IPS-20b (cell line): ENCODE measurements around the gene PFDN1.

Experiments
- H3K27ac ChIP-seq: one replicate; pipeline ENCODE4 v1.5.1; 2013; ENCODE audit warnings: low read length
- H3K27me3 ChIP-seq: 2 replicates; pipeline ENCODE4 v1.6.1; 2013; ENCODE audit warnings: mild to moderate bottlenecking, low read length, inconsistent platforms; ENCODE audit not compliant: insufficient read depth
- H3K36me3 ChIP-seq: 2 replicates; pipeline ENCODE4 v1.6.1; 2013; ENCODE audit warnings: low read depth, mild to moderate bottlenecking, inconsistent platforms, low read length, moderate library complexity; ENCODE audit not compliant: insufficient read depth
- H3K4me1 ChIP-seq: 2 replicates; pipeline ENCODE4 v1.6.1; 2013; ENCODE audit warnings: mild to moderate bottlenecking, control low read depth, inconsistent platforms, low read length, moderate library complexity; ENCODE audit not compliant: insufficient read depth
- H3K4me3 ChIP-seq: 2 replicates; pipeline ENCODE4 v1.5.1; 2013; ENCODE audit warnings: mild to moderate bottlenecking, low read length, inconsistent platforms
- H3K9ac ChIP-seq: 2 replicates; pipeline ENCODE4 v1.6.1; 2013; ENCODE audit warnings: low read depth, mild to moderate bottlenecking, inconsistent platforms, low read length, moderate library complexity
- H3K9me3 ChIP-seq: 2 replicates; pipeline ENCODE4 v1.6.1; 2013; ENCODE audit warnings: mild to moderate bottlenecking, low read depth, low read length, inconsistent platforms; ENCODE audit not compliant: insufficient read depth

The PFDN1 gene

GRCh38 chr5:140293849-140294100 is 9.1 kb downstream of the PFDN1 start:
- no peak overlapping the region for H3K27ac ChIP-seq
- H3K4me1 ChIP-seq, result peaks cover 13% of the 10 kb centered on the region; the same call in 1 of the 2 replicates

DNA sequence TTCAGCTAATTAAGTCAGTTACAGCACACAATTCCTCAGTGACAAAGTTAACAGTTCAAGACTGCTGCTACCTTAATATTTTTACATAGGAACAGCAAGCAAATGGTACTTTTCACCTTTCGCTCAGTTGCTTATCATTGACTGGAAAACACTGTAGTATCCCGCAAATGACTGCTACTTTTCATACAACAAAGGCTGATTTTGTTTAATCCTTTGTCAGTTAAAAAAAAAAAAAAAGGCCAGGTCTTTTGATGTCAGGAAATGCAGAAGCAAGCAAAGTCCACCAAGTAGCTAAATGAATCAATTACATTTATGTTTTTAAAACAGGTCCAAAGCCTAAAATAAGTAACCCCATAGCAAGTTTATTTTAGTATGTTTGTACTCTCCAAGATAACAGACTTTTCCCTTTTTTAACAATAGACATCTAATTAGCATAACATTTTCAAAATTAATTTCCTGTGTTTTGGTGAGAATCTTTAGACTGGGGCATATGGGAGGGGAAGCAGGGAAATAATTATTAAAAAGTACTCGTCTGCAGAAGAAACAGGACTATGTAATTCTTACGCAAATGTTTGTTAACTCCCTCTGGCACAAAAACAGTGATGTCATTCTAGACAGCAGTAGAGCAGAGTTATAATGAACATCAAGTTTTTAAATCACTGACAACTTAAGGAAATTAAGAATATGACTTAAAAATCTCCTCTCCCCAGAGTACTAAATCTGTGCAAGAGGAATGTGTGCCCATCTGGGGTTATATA is 9.6 kb downstream of the PFDN1 start:
- Histone ChIP-seq H3K4me1 (peaks cover 13% of the 10 kb centered on the region; the same call in 1 of the 2 replicates), H3K9ac (no peak overlapping the region), H3K36me3 (peaks cover 7% of the 10 kb centered on the region; the same call in 1 of the 2 replicates), H3K27ac (no peak overlapping the region), H3K9me3 (no peaks in the 10 kb centered on the region), H3K27me3 (no peaks in the 10 kb centered on the region), H3K4me3 (no peak overlapping the region)

More at GRCh38 chr5:140293849-140294100, 9.1 kb downstream of the PFDN1 start:
- H3K9me3 ChIP-seq, result no peaks in the 10 kb centered on the region
- H3K4me3 ChIP-seq, result no peak overlapping the region
- no peaks in the 10 kb centered on the region for H3K27me3 ChIP-seq
- peaks cover 12% of the 10 kb centered on the region for H3K36me3 ChIP-seq
- H3K9ac ChIP-seq, result no peak overlapping the region

DNA sequence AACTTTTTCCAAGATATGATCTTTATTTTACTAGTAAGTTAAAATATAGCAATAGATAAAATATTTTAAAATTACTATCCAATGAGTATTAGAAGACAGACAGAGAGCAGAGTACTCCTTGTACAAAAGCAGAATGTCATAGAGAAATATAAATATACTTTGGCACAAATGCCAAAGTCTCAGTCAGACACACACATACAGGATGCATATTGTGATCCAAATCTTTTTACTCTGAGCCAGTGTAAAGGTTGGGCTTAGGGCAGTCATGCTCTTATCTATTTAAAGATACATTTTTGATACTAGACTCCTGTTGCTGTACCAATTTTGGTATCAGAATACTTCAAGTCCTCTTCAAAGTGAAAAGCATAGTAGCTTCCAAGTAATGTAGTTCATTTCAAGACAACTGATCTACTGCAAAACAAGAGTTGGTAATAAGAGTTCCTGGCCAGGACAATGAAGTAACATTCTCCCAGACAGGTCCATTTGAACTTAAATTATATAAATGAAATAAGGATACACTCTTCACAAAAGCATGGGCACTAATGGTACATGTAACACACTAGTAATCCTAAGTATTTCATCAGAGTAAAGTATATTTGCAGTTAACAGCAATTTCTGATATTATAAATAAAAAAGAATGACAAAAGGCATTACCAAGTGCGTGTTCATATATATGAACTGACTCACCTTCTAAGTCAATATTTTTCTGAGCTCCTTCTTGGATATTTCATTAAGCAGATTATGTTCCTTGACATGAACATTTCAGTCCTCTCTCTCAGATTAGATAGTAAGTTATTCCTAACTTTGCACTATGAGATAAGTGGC is 10.5 kb downstream of the PFDN1 start:
- Histone ChIP-seq H3K9ac (no peak overlapping the region), H3K4me3 (no peak overlapping the region), H3K27ac (no peak overlapping the region)

GRCh38 chr5:140287801-140288521 is 14.9 kb downstream of the PFDN1 start:
- Histone ChIP-seq H3K36me3 (no peaks in the 10 kb centered on the region), H3K9ac (no peak overlapping the region), H3K27me3 (no peaks in the 10 kb centered on the region), H3K4me1 (peaks cover 3% of the 10 kb centered on the region; the same call in 1 of the 2 replicates), H3K9me3 (no peaks in the 10 kb centered on the region), H3K27ac (no peak overlapping the region), H3K4me3 (no peak overlapping the region)

More for the DNA sequence above, 10.5 kb downstream of the PFDN1 start:
- Histone ChIP-seq H3K36me3 (no peaks in the 10 kb centered on the region), H3K27me3 (no peaks in the 10 kb centered on the region), H3K4me1 (peaks cover 13% of the 10 kb centered on the region; the same call in 1 of the 2 replicates), H3K9me3 (no peaks in the 10 kb centered on the region)

GRCh38 chr5:140286424-140286823 is 16.5 kb downstream of the PFDN1 start:
- H3K9me3 ChIP-seq, result no peaks in the 10 kb centered on the region
- no peaks in the 10 kb centered on the region for H3K27me3 ChIP-seq
- no peak overlapping the region for H3K4me3 ChIP-seq
- H3K36me3 ChIP-seq, result no peaks in the 10 kb centered on the region
- no peaks in the 10 kb centered on the region; the same call in 1 of the 2 replicates for H3K4me1 ChIP-seq
- H3K9ac ChIP-seq, result no peak overlapping the region
- H3K27ac ChIP-seq, result no peak overlapping the region

DNA sequence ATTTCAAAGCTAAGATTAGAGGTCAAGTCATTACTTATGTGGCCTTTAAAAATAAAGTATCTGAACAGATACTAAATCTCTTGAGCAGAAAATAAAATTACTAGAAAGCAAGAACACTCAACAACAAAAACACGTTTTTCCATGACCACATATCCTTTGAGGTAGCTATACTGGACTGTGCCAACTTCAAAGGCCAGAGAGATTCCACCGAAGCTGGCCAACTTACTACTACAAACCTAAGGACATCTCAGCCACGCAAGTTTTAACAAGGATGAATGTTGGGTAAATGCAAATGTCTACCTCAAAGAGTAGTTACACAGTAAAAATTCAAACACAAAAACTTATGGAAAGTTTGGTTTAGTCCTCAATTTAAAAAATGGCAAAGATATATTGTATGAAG is 18.9 kb downstream of the PFDN1 start:
- Histone ChIP-seq H3K9ac (no peak overlapping the region), H3K36me3 (peaks cover 10% of the 10 kb centered on the region; the same call in 1 of the 2 replicates), H3K27ac (no peak overlapping the region), H3K4me1 (no peaks in the 10 kb centered on the region), H3K27me3 (no peaks in the 10 kb centered on the region), H3K4me3 (no peak overlapping the region), H3K9me3 (no peaks in the 10 kb centered on the region)

- Histone ChIP-seq H3K27ac (no peak overlapping the region), H3K9me3 (no peaks in the 10 kb centered on the region), H3K27me3 (no peaks in the 10 kb centered on the region), H3K4me3 (no peak overlapping the region), H3K4me1 (no peaks in the 10 kb centered on the region), H3K36me3 (peaks cover 10% of the 10 kb centered on the region; the same call in 1 of the 2 replicates), H3K9ac (no peak overlapping the region)
Measured at GRCh38 chr5:140282266-140282665, 20.6 kb downstream of the PFDN1 start.

DNA sequence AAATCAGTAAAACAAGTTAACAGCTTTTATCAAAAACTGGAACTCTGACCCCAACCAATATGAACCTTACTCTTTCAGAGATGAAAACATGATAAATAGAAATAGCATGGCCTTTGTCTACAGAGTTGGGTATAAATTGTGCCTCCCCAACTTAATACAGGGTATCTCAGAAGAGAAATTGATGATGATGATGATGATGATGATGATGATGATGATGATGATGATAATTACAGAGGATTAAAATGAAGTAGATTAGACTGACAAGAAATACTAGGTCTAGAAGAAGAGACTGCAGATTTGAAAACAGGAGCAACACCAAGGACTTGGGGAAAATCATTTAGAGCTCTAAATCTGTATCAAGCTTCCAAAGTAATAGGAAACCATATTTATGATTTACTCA is 27.1 kb downstream of the PFDN1 start:
- peaks cover 6% of the 10 kb centered on the region; the same call in 1 of the 2 replicates for H3K36me3 ChIP-seq
- H3K27ac ChIP-seq, result no peak overlapping the region
- no peak overlapping the region for H3K4me3 ChIP-seq
- H3K9ac ChIP-seq, result no peak overlapping the region
- H3K4me1 ChIP-seq, result no peaks in the 10 kb centered on the region
- no peaks in the 10 kb centered on the region for H3K27me3 ChIP-seq
- H3K9me3 ChIP-seq, result no peaks in the 10 kb centered on the region

- no peaks in the 10 kb centered on the region for H3K27me3 ChIP-seq
- no peaks in the 10 kb centered on the region for H3K4me1 ChIP-seq
- no peaks in the 10 kb centered on the region for H3K36me3 ChIP-seq
- H3K27ac ChIP-seq, result no peak overlapping the region
- no peaks in the 10 kb centered on the region for H3K9me3 ChIP-seq
- no peak overlapping the region for H3K4me3 ChIP-seq
- H3K9ac ChIP-seq, result no peak overlapping the region
Measured at GRCh38 chr5:140273401-140273877, 29.5 kb downstream of the PFDN1 start.

DNA sequence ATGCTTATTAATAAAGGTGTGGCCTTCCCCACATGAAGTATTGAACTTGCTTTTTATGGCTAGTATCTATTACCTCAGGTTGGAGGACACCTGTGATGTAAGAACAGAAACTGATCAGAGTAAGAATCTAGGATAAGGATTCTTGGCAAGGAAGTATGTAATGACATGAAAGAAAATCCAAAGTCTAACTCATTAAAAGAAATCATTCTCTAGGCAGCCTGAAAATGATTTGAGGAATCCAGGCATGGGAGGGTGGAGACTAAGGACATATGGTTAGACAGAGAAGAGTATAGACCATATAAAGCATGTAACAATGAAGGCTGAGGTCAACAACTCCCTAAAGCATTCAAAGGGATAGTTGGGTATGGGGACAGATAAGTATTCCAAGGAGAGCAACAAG is 32.9 kb downstream of the PFDN1 start:
- H3K9me3 ChIP-seq, result no peaks in the 10 kb centered on the region
- no peak overlapping the region for H3K27ac ChIP-seq
- no peaks in the 10 kb centered on the region for H3K36me3 ChIP-seq
- no peak overlapping the region for H3K4me3 ChIP-seq
- peaks cover 8% of the 10 kb centered on the region; the same call in 1 of the 2 replicates for H3K4me1 ChIP-seq
- H3K9ac ChIP-seq, result no peak overlapping the region
- H3K27me3 ChIP-seq, result no peaks in the 10 kb centered on the region

DNA sequence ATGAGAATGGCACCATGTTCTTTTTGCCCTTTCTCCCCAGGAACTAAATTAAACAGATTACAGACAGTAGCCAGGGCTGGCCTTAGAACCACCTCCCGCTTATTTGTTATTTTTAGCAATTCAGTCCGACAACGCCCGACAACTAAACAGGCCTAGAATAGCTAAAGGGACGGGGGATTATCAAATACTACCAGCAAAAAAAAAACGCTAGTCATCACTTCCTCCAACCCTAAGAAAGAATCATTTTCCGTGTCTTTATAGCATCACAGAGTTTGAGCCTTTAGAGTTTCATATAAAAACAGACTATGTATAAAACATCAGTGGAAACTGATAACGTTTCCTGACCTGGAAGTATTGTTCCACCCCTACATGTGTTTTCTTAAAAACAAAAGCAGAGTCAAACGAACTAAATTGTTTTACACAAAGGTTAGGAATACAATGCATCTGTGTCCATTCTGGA is 35.3 kb downstream of the PFDN1 start:
- no peak overlapping the region for H3K27ac ChIP-seq
- H3K4me3 ChIP-seq, result no peak overlapping the region
- no peak overlapping the region for H3K9ac ChIP-seq

More for the DNA sequence above, 35.3 kb downstream of the PFDN1 start:
- H3K9me3 ChIP-seq, result no peaks in the 10 kb centered on the region
- H3K36me3 ChIP-seq, result no peaks in the 10 kb centered on the region
- H3K4me1 ChIP-seq, result peaks cover 8% of the 10 kb centered on the region; the same call in 1 of the 2 replicates
- H3K27me3 ChIP-seq, result no peaks in the 10 kb centered on the region
